NCI-H345 (cell line): ENCODE data around the gene SRRM4.

Source experiments
- DNase-seq: peaks from one replicate; lab custom pipeline; 2025; lab: John Stamatoyannopoulos, UW

SRRM4 gene

DNA sequence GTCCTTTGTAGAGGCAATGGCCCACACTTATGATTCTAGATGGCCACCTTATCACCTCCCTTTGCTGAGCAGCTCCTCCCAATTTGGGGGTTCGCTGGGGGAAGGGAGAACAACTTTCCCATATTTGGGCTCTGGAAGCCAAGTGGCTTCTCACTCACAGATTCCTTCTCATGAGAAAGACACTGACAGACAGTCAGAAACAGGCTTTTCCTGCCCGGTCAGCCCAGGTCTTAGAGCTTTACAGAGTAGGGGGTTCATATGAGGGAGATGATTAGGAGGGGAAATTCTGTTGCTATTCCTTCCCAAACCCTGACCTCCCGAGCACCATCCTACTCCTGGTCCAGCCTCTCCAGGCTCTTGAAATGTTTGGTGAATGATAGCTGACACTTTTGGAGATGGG is 137.3 kb downstream of the SRRM4 start:
- no peak for DNase-seq

- no peak for DNase-seq
Observed at GRCh38 chr12:119122047-119122446, 140.7 kb downstream of the SRRM4 start.

- no peak for DNase-seq
Observed at GRCh38 chr12:119122751-119123150, 141.4 kb downstream of the SRRM4 start.

DNA sequence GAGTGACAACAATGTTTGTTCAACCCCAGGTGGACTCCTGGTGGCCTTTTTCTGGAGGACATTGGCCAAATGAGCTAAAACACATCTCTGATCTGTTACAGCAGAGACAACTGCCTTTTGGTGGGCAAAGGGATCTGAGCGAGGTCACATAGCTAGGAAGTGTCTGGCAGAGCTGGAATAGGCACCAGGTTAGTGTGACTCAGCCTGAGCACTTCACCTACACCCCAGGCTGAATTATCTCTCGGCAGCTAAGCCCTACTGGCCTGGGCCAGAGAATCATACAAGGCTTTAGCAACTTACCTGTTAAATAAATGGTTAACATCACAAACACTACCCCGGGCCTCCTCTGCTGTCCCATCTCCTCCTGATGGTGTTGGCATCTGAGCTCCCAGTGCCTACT is 147.2 kb downstream of the SRRM4 start:
- DNase-seq = no peak

GRCh38 chr12:119129827-119130434 is 148.6 kb downstream of the SRRM4 start:
- DNase-seq = no peak

- no peak for DNase-seq
Observed at GRCh38 chr12:119130523-119130922, 149.2 kb downstream of the SRRM4 start.

DNA sequence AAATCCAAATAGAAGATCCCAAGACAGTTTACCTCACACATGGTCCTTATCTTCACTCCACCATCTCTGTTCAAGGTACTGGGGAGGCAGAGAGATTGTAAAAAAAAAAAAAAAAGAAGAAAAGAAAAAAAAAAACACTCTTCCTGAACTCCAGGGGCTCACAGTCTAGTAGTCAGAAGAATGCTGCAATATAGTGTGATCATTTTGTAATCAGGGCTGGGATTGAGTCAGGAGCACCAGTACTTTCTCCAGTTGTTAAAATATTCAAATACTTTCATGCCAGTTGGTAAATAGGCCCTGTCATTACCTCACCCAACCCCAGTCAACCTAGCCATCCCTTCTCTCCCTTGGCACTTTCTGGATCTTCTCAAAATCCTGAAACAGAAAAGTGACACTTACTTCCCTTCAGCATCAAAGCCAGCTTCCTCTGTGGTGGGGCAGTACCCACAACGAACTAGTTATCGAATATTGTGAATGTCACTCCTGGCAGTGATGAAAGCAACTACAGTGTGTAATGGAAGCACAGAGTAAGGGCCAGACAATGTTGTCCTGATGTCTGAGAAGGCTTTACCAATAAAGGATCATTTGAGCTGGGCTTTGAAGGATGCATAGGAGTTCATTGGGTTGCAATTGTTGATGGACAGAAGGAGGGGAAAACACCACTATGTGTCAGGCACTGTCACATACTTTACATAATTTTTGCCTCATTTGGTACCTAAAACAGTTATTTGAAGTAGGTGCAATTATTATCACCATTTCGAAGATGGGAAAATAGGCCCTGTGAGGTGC is 153.1 kb downstream of the SRRM4 start:
- DNase-seq = no peak

GRCh38 chr12:119136811-119137410 is 155.6 kb downstream of the SRRM4 start:
- no peak for DNase-seq

- DNase-seq = no peak
Observed at GRCh38 chr12:119139448-119139847, 158.1 kb downstream of the SRRM4 start.

- DNase-seq = no peak
Observed at GRCh38 chr12:119145367-119145766, 164.0 kb downstream of the SRRM4 start.

DNA sequence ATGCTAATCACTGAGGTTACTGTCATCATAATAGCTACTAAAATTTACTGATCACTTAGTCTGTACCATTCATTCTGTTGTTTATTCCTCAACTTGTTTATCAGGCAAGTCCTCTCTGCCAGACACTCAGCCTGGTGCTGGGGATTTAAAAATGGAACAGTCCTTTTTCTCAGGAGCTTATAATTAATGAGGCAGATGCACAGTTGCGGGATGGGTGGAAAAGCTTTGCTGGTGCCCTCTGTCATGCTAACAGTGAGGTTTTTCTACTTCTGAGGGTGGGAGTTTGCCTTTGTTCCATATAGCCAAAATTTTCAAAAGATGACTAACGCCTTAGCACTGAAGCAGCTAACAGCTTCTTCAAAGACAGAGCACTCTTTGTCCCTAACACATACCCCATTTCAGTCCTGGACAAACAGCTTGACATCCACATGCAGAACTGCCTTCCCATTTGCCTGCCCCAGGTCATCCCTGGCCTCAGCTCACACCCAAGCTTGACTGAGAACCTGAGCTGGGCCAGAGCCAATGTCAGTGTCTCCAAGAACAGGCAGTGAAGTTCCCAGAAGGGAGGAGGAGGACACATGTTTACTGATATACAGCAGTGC is 166.6 kb downstream of the SRRM4 start:
- no peak for DNase-seq

DNA sequence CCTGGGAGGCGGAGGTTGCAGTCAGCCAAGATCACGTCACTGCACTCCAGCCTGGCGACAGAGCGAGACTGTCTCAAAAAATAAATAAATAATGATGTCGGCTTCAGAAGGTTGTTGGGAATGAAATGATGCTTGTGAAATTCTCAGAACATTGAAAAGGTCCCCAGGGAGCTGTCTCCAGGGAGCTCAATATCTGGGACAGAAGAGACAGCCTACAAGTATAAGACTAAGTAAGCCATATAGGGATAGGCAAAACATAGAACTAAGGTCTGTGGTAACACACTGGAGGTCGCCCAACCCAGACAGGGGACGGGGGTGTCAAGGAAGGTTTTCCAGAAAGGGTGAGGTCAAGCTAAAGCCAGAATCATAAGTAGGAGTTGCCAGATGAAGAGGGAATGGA is 167.9 kb downstream of the SRRM4 start:
- DNase-seq = no peak

DNA sequence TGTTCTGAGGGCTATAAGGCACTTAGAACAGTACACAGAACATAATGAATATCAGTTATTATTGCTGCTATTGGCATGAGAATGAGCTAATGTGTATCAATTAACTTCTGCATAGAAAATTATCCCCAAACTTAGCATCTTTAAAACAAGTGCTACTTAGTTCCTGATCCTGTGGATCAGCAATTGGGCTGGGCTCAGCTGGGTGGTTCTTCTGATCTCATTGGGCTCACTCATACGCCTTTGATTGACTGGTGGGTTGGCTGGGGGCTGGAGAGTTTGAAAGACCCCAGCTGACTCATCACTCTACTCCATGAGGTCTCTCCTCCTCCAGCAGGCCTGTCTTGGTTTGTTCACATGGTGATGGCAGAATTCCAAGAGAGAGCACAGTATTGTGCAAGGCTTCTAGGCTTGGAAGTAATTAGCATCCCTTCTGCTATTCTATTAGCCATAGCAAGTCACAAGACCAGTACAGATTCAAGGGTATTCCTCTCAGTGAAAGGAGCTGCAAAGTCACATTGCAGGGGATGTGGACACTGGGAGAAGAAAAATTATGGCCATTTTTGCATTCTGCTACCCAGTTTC is 170.2 kb downstream of the SRRM4 start:
- no peak for DNase-seq

DNA sequence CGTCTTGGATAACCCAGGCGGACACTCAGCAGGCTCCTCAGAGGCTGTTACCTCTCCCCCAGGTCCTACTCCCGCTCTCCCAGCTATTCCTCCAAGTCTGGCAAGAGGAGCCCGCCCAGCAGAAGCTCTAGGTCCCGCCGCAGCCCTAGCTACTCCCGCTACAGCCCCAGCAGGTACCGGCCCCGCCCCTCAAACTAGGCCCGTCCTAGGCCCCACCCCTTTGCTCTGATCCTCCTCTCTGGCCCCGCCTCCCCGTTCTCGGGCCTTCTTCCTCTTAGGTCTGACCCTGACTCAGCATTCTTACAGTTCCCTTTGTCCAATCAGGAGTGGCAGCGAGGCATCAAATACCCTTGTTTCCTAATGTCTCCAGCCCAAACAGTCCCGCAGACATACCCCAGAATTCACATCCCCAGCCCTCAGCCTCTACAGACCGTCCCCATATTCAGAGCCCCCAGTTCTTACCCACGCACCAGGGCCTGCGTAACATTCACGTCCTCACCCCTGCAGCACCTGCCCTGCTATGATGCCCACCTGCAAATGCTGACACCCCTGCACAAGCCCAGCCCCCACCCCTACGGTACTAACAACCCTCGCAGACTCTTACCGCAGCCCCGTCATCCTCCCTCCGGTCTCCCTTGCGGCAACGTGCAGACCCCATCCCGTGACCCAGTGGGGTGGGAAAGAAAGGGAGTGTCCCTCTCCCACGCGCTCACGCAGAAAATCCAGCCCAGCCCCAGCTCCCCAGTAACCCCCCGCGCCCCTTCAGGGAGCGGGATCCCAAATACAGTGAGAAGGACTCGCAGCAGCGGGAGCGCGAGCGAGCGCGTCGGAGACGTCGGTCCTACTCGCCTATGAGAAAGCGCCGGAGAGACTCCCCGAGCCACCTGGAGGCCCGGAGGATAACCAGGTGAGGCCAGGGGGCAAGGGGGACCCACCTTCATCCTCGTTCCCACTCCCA is 172.4 kb downstream of the SRRM4 start:
- DNase-seq = no peak

GRCh38 chr12:119154435-119154818 is 173.1 kb downstream of the SRRM4 start:
- no peak for DNase-seq

DNA sequence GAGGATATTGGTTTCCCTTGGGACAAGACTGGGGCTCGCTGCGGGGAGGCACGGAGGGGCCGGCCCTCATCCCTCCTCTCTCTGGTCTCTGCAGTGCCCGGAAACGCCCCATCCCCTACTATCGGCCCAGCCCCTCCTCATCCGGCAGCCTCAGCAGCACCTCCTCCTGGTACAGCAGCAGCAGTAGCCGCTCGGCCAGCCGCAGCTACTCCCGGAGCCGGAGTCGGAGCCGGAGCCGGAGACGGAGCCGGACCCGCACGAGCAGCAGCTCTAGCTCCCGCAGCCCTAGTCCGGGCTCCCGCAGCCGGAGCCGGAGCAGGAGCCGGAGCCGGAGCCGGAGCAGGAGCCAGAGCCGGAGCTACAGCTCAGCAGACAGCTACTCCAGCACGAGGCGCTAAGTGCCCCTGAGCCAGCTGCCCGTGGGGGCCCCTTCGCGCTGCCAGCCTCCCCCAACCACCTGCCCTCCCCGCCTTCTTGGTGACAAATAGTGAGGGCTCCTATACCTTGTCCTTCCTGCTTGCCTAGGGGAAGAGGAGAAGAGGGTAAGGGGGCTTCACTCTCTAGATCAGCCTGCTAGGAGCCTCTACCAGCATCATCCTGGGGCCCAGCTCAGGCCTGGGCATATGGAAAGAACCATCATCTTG is 175.2 kb downstream of the SRRM4 start:
- DNase-seq = no peak

DNA sequence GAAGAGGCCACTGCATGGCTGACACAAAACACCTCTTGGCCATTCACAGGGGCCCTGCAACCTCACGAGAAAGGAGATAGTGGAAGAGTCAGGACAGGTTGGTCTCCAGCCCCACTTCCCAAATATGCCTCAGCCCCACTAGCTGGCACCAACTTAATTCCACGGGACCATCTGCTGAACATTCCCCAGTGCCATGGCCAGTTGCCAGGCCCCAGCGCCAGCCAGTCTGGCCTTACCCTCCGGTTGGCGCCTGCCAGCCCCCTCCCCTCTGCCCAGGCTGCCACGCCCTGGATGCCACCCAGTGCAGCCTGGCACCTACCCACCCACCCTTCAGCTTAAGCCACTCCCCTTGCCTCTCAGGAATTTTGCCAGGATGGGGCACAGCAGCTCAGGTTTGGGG is 176.2 kb downstream of the SRRM4 start:
- no peak for DNase-seq

- no peak for DNase-seq
Observed at GRCh38 chr12:119157978-119158377, 176.6 kb downstream of the SRRM4 start.

- no peak for DNase-seq
Observed at GRCh38 chr12:119158402-119158801, 177.1 kb downstream of the SRRM4 start.

DNA sequence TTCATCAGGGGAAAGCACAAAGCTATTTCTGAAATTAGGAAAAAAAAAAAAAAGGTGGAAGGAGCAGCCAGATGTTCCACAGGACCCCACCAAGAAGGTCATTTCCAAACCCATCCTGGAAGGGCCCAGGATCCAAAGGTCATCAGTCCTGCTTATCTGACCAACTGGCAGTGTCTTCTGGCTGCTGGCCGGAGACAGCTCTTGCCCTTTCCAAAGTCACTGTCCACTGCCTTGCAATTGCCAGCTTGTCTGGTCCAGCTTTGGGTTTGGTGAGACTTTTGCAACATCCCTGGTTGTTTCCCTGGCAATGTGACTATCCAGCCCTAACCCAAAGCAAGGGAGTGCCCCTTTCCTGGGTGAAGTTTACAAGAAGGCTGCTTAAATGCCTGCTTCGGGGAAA is 178.5 kb downstream of the SRRM4 start:
- DNase-seq = no peak

- DNase-seq = no peak
Observed at GRCh38 chr12:119167902-119168301, 186.6 kb downstream of the SRRM4 start.
